Fibroblast of lung (primary cell): Measurements from ENCODE around the gene ZNF14.

Experiments
- CTCF ChIP-seq, 2 donors: IDR thresholded peaks in 1 of 2; conservative IDR thresholded peaks in 1 of 2; 1 replicate in 1 of 2; 2 replicates in 1 of 2; pipeline ENCODE4 v1.5.1; 2011 to 2012; ENCODE audit warnings: low read length in 2 of 2, control low read depth in 1 of 2, inconsistent platforms in 1 of 2, low read depth in 1 of 2, mild to moderate bottlenecking in 1 of 2
- EZH2 ChIP-seq: IDR thresholded peaks from 2 replicates; pipeline ENCODE4 v1.5.1; 2012; ENCODE audit warnings: low read length, control low read depth, mild to moderate bottlenecking; ENCODE audit errors: missing control alignments

- TF ChIP-seq CTCF (conservative IDR thresholded peaks at IDR 0.05 in 1 of 2, IDR thresholded peaks at IDR 0.05 in 1 of 2; ENCODE audit: low read depth in 1 of 2, low read length in 2 of 2): no peak
- TF ChIP-seq EZH2: no peak
Measured at GRCh38 chr19:19752760-19753403, 20.0 kb upstream of the ZNF14 start.
